Skeletal muscle cell (primary cell): ENCODE results near the gene IZUMO3.
"Not testable (repeated sequence)": the region's sequence is repeated elsewhere in the genome, so short reads cannot be mapped to it uniquely, and the experiment has no call there.

Experiments used
- DNase-seq: peaks from one replicate; pipeline ENCODE4 v3.0.0-alpha.2; 2010; ENCODE audit warnings: low read depth
- H3K4me3 ChIP-seq: 2 replicates; pipeline ENCODE4 v1.5.1; 2011; ENCODE audit warnings: low read depth, mild to moderate bottlenecking, control low read depth, low read length, moderate library complexity

The IZUMO3 gene, protein sequence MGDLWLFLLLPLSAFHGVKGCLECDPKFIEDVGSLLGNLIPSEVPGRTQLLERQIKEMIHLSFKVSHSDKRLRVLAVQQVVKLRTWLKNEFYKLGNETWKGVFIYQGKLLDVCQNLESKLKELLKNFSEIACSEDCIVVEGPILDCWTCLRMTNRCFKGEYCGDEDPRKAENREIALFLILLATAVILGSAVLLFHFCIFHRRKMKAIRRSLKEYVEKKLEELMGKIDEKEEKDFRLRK

GRCh38 chr9:24545847-24546522 lies at the start of gene IZUMO3:
IZUMO3 (minus strand) TSS chr9:24545897; CDS start chr9:24545649, 248 bp downstream.
- no peak within 1 kb of the TSS for H3K4me3 ChIP-seq

DNA sequence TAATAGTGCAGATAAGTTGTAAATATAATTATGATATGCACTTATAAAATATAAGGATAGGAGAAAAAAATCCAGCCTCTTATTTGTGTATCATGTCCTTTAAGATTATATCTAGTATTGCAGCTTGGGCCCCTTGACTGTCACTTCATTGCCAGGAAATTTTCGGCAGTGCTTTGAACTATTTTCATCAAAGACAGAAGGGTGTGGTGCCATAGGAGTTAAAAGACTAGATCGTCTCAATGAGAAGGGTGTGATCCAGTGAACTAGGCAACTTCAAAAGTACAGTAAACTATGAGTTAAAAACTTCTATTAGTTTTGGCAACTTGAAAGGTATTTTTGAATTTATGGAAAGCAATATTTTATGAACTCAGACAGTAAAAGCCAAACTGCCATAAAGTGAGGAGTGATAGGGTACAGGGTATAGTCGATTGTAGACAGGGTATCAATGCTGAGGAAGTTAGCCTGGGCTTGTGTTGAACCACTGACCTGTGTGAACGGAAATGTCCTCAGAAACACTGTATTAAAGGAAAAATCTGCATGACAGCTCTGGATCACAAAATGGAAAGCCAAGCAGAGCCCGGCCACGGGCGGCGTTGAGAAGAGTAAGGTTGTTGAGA lies 48.6 kb upstream of the IZUMO3 start:
- no peak overlapping the region for H3K4me3 ChIP-seq
- DNase-seq = no peak

More at GRCh38 chr9:24545847-24546522, at the start of gene IZUMO3:
- DNase-seq = no peak

- no peak for DNase-seq
- no peak overlapping the region for H3K4me3 ChIP-seq
Measured at GRCh38 chr9:24590432-24590831, 44.7 kb upstream of the IZUMO3 start.

DNA sequence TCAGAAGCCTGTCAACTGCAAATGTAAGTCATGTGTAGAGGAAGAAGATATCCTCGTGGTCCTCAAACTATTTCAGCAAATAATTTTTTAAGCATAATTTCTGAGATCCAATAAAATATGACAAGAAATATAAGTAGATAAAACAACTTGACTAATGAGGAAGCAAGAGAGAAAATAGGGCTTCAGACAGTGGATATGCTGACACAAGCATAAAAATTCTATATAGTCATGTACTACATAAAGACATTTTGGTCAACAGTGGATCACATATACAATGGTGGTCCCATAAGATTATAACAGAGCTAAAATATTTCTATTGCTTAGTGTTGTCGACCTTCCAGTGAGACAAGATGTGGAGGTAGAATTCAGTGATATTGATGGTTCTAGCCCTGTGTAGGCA lies 42.2 kb upstream of the IZUMO3 start:
- H3K4me3 ChIP-seq = no peak overlapping the region
- DNase-seq = no peak

DNA sequence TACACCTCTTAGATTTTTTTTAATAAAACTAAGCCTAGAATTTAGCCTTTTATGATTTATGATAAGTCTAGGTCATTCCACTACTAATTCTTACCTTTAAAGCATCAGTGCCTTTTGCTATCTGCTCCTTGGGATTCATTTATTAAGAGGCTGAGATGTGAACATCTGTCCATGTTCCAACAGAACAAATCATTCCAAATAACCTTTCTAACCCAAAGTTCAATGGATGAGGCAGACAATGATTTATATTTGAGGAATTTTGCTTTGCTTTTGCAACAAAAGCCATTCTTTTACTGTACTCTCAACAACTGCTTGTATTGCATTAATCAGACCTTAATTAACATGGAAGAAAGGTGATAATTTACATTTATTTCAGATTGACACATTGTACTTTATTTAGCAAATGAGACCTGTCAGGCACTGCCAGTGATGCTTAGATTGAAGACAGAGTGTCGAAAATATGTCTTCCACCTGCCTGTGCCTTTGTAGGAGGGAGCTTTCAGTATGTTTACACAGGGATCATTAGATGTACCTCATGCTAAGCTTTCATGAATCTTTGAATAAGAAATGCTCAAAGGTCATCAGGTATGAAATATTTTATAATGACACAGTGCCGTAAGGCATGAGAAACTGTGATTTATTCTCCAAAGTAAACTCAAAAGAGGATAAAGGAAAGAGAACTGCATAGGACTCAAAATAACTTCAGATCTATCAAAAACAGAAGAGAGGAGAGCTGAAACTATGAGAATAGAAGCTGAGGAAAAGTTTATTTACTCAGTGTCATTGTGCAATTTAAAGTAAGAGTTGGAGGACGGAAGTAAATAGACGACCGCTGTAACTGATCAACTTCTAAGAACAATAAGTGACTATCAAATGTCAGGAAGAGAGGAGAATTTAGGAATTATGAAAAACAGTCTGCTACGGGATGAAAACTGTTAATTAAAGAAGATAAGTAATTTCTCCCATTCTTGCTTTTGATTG lies 36.7 kb upstream of the IZUMO3 start:
- DNase-seq = no peak
- no peak overlapping the region for H3K4me3 ChIP-seq

DNA sequence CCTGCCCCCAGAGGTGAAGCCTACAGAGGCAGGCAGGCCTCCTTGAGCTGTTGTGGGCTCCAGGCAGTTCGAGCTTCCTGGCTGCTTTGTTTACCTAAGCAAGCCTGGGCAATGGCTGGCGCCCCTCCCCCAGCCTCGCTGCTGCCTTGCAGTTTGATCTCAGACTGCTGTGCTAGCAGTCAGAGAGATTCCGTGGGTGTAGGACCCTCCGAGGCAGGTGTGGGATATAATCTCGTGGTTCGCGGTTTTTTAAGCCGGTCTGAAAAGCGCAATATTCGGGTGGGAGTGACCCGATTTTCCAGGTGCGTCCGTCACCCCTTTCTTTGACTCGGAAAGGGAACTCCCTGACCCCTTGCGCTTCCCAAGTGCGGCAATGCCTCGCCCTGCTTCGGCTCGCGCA lies 34.3 kb upstream of the IZUMO3 start:
- not testable (repeated sequence) for DNase-seq, H3K4me3 ChIP-seq

DNA sequence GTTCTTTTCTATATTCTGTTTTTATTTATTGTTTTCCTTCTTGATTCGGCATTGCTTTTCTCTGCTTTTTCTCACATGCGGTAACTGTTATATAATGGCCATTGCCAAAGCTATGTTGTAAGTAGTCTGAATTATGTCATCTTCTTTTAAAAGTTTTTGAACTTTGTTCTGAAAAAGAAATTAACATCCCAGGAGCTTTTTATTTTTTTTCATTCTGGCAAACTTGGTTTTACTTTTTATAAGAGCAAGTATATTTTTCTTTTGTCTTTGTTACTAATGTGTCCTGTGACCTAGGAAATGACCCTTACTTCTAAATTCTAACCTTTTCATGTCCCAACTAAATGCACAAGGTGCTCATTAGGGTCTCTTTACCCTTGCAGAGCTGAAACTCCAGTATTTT lies 26.7 kb upstream of the IZUMO3 start:
- DNase-seq = no peak

DNA sequence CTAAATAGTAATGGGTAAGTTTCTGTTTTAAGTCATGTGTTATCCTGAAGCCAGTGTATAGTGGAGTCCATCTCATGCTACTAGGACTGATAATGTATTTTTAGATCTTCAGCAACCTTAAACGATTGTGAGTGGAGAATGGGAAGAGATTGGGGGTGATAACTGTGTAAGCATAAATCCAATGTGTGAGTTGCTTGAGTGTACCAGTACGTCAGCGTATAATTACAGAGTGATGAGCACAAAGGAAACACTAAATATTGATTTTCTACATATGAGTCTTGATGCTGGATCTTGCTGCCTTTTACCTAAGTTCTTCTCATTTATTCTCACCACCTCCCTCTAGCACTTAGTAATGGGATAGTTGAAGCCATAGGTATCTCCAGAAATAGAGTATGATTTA lies 16.3 kb upstream of the IZUMO3 start:
- DNase-seq = no peak
- no peak overlapping the region for H3K4me3 ChIP-seq

More for the DNA sequence above, 26.7 kb upstream of the IZUMO3 start:
- H3K4me3 ChIP-seq = no peak overlapping the region

- no peak overlapping the region for H3K4me3 ChIP-seq
- no peak for DNase-seq
Measured at GRCh38 chr9:24553183-24553552, 7.5 kb upstream of the IZUMO3 start.

DNA sequence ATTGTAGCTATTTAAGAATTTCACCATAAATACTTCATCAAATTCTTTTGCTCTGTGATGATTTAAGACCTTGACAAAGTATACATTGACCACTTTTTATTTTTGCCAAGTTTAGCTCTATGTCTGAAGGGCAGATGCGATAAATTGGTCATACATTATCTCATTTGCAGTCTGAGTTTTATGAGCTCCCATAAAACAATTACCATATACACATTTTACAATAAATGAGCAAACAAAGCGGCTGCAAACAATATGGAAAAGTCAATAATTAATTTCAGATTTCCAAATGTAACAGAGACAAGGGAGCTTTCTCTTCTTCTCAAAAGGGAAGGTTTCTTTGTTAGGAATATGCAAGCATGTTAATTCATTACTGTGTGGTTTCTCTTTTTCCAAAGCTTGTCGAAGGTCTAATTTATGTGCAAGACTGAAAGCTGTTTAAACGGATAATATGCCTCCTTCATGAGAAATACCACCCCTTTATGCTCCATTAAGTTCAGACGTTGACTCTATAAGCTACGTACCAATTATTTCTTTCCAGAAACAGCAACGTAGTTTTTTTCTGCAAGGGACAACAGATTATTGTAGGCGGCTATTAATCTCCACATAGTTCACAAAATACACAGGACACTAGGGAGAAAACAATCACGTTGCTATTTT lies 7.0 kb upstream of the IZUMO3 start:
- H3K4me3 ChIP-seq = no peak overlapping the region
- no peak for DNase-seq

GRCh38 chr9:24545285-24545684 lies 412 bp downstream of the IZUMO3 start:
- no peak for DNase-seq
- no peak overlapping the region for H3K4me3 ChIP-seq

DNA sequence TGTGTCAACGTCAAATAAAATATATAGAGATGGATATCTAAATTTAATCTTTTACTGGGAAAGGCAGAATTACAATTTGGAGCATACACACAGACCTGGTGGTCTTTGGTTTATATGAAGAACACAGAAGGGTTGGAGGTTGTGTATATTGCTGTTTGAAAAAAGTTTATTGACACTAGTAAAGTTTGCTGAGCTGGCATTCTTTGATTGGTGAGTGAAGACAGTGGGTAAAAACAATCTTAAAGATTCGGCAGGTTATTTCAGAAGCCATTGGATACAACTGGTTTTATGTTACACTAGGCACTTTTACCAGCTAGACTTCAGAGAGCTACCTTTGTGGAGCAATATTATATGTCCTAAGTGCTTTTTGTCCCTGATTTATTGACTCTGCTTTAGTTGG lies 27.2 kb downstream of the IZUMO3 start:
- H3K4me3 ChIP-seq = no peak overlapping the region
- DNase-seq = no peak

GRCh38 chr9:24516463-24516862 lies 29.2 kb downstream of the IZUMO3 start:
- DNase-seq = peak; percentile 6
- H3K4me3 ChIP-seq = no peak overlapping the region

DNA sequence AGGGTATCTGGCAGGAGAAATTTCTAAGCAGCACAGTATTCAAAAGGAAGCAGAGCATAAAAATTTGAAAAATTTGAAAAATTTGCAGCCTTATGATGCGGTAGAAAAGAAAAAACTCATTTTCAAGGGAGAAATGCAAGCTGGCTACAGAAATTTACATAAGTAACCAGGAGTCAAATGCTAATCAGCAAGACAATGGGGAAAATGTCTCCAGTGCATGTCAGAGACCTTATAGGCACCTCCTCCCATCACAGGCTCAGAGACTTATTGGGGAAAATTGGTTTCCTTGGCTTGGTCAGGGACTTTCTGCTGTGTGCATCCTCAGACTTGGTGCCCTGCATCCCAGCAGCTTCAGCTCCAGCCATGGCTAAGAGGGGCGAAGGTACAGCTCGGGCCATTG lies 35.8 kb downstream of the IZUMO3 start:
- no peak for DNase-seq
- H3K4me3 ChIP-seq = no peak overlapping the region

DNA sequence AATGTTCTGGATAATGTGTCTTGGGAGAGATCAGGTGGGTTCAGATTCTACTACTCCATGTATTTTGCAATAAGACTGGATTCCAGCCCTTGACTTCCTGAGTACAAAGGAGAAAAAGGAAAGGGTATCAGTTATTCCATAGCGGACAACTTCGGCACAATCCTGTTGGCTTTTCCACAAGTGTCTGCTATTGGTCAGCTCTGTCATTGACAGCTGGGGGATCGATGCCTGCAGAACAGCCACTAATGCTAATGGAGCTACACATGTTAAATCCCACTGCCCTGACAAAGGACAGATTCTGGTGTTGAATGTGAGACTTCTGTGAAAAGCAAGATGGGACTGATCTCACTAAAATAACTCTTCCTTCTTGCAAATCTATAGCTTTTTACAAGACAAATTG lies 41.2 kb downstream of the IZUMO3 start:
- no peak for DNase-seq
- no peak overlapping the region for H3K4me3 ChIP-seq

DNA sequence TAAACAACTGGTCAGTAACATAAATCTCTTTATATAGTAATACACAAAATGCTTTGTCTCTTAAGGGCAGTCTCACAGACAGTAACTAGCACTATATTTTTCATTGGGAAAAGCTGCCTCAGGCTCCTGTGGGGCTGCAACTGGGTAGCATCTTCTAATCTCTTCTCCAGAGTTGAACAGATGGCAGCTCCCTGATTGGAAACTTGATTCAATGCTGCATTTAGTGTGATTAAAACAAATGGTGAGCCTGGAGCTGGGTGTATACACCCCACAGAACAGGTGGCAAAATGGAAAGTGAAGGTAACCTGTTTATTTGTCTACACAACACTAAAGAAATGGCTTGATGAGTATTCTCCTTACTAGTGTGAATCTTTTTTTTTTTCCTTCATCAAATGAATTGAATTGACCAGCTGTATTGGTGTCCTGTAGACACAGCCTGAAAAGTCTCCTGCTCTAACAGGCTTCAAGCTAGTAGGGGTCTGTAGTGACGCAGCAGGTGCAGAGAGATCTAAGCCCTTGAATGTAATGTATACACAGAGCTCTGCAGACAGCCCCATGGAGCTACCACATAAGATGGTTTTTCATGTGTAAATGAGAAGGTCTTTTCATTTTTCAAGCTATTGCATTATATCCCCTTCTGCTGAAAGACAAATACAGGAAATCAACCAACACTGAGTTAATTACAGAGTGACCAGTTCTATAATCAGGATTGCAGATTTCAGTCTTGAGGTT lies 43.3 kb downstream of the IZUMO3 start:
- DNase-seq = no peak

GRCh38 chr9:24500761-24501160 lies 44.9 kb downstream of the IZUMO3 start:
- H3K4me3 ChIP-seq = no peak overlapping the region
- no peak for DNase-seq

More for the DNA sequence above, 43.3 kb downstream of the IZUMO3 start:
- no peak overlapping the region for H3K4me3 ChIP-seq

DNA sequence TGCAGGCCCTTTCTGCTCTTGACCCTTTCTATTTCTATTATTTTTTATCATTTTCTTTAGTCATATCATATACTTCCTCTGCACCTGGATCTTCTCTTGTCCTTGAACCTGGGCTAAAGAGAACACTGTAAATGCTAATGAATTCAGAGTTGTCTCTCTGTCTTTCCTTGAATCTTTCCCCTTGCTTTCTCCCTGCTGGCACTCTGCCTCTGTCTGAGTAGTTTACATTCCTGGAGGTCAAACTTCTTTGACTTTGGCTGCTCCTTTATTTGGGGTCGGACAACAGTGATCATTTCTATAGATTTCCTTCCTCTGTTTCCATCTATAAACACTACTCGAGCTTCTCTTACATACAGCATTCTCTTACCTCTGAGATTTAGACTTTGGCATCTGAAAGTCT lies 47.1 kb downstream of the IZUMO3 start:
- H3K4me3 ChIP-seq = no peak overlapping the region
- no peak for DNase-seq

DNA sequence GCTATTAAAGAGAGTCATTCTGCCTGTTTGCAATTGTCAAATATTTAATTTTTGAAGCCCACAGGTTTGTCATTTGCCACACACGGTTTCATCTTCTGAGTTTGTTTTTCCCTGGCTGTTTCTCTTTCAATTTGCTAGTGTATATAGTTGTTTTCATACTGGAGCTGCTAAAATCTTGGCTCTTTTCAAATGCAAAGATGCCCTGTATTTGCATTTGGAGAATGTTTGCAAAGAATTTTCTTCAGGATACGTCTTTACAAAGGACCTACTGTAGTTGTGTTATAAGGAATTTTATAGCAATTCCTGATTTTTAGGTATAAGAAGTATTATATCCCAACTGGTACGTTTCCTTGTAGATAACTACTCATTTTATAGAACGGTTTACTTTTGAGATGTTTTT lies 48.0 kb downstream of the IZUMO3 start:
- H3K4me3 ChIP-seq = no peak overlapping the region
- no peak for DNase-seq
